Small intestine (tissue), 7 donors: ENCODE results near the gene SERTAD3. TPM values are rescaled to one million over a fixed set of nuclear protein-coding genes. Genes with fewer than 3 reads are reported as not detected.

ENCODE experiments used
- DNase-seq, 2 donors: peaks; one replicate each; pipeline versions ENCODE4 v3.0.0 to v3.0.0-alpha.2; 2013
- FAIRE-seq: peaks from 2 replicates; lab custom pipeline; 2012; peaks lifted over from hg19 to GRCh38; lab: Jason Lieb, UNC
- H3K27ac ChIP-seq, 3 donors: one replicate each; pipeline ENCODE4 v1.5.1; 2013; ENCODE audit warnings: low read length in 2 of 3, mild to moderate bottlenecking in 2 of 3, control low read depth in 1 of 3, inconsistent platforms in 1 of 3, low read depth in 1 of 3, moderate library complexity in 1 of 3
- H3K27me3 ChIP-seq, 3 donors: one replicate each; pipeline ENCODE4 v1.6.1; 2013; ENCODE audit warnings: low read length in 3 of 3, inconsistent platforms in 1 of 3; ENCODE audit not compliant: control insufficient read depth in 3 of 3, insufficient read depth in 3 of 3
- H3K36me3 ChIP-seq, 3 donors: one replicate each; pipeline ENCODE4 v1.6.1; 2013; ENCODE audit warnings: low read length in 3 of 3, inconsistent platforms in 1 of 3, low read depth in 1 of 3, mild to moderate bottlenecking in 1 of 3, moderate library complexity in 1 of 3; ENCODE audit not compliant: control insufficient read depth in 3 of 3, insufficient read depth in 2 of 3
- H3K4me1 ChIP-seq, 3 donors: one replicate each; pipeline ENCODE4 v1.6.1; 2013; ENCODE audit warnings: low read length in 2 of 3, inconsistent platforms in 1 of 3, low read depth in 1 of 3, mild to moderate bottlenecking in 1 of 3, moderate library complexity in 1 of 3; ENCODE audit not compliant: control insufficient read depth in 3 of 3, insufficient read depth in 2 of 3
- H3K4me3 ChIP-seq, 3 donors: one replicate each; pipeline ENCODE4 v1.5.1; 2013; ENCODE audit warnings: low read length in 3 of 3, control low read depth in 1 of 3, inconsistent platforms in 1 of 3, low read depth in 1 of 3, mild to moderate bottlenecking in 1 of 3, moderate library complexity in 1 of 3
- H3K9me3 ChIP-seq, 2 donors: one replicate each; pipeline ENCODE4 v1.6.1; 2013; ENCODE audit warnings: low read depth in 1 of 2, low read length in 1 of 2; ENCODE audit not compliant: control insufficient read depth in 2 of 2, insufficient read depth in 1 of 2
- WGBS, 3 donors: extraction: QIAGEN DNeasy Blood & Tissue Kit; methylation state at CpG; one replicate each; pipeline ENCODE4 v1.1.7; 2013; 5-methylcytosine and 5-hydroxymethylcytosine counted together
- polyA plus RNA-seq, 4 donors: library from polyadenylated mRNA; stranded (reverse) in 3 of 4; unstranded in 1 of 4; fragments of 200-250 nt in 3 of 4; fragments of 120-200 nt in 1 of 4; gene quantifications; one replicate each; pipeline versions ENCODE4 v1.2.1 to v1.2.3, GENCODE V29; 2013
- donor health status: healthy with polysubstance abuse.
- donor health status: control.
- donor health status: control.
- donor health status: Bipolar disorder and iron deficiency.
- donor health status: healthy.

SERTAD3 gene
- polyA plus RNA-seq, 4 donors: 21.3 to 31.3 (median 28.0) TPM

DNA sequence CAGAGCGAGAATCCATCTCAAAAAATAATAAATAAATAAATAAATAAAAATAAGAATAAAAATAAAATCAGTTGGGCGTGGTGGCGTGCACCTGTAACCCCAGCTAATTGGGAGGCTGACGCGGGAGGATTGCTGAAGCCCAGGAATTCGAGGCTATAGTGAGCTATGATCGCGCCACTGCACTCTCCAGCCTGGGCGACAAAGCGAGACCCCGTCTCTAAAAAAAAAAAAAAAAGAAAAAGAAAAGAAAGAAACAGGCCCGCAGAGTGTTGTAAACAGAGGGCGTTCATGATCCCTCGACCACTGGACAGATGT, 23.7 kb downstream of the SERTAD3 start:
- Histone ChIP-seq H3K4me3 (peak overlapping the region; percentile 64 to 68 (median 66)), H3K27ac (peak overlapping the region in 2 of 3 donors; percentile 98 to 100), H3K9me3 (no peaks in the 10 kb centered on the region), H3K4me1 (peaks cover 0 to 31% (median 0%) of the 10 kb centered on the region in 3 donors), H3K36me3 (peaks cover 0 to 18% (median 4%) of the 10 kb centered on the region in 3 donors), H3K27me3 (no peaks in the 10 kb centered on the region)
- DNase-seq (no peak), FAIRE-seq (no peak)
- WGBS, 3 donors: 45 to 52% (median 46%) methylated on average over 14 of the region's 14 CpGs

DNA sequence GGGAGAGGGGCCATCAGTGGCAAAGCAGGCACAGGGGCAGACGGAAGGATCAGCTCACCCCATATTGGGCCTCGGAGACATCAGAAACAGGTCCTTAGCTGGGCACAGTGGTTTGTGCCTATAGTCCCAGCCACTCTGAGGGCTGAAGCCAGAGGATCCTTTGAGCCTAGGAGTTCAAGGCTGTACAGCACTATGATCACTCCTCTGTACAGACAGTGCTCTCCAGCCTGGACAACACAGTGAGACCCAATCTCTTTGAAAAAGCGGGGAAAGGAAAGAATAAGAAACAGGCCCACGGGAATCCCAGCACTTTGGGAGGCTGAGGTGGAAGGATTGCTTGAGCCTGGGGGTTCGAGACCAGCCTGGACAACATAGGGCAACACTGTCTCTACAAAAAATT, 24.4 kb downstream of the SERTAD3 start:
- H3K27me3 ChIP-seq: no peaks in the 10 kb centered on the region
- peaks cover 0 to 18% (median 4%) of the 10 kb centered on the region in 3 donors for H3K36me3 ChIP-seq
- WGBS, 3 donors: 82 to 89% (median 85%) methylated on average over 5 of the region's 5 CpGs
- FAIRE-seq (no peak), DNase-seq (no peak)
- peaks cover 0 to 34% (median 0%) of the 10 kb centered on the region in 3 donors for H3K4me1 ChIP-seq
- H3K9me3 ChIP-seq: no peaks in the 10 kb centered on the region
- no peak overlapping the region for H3K4me3 ChIP-seq
- no peak overlapping the region for H3K27ac ChIP-seq

DNA sequence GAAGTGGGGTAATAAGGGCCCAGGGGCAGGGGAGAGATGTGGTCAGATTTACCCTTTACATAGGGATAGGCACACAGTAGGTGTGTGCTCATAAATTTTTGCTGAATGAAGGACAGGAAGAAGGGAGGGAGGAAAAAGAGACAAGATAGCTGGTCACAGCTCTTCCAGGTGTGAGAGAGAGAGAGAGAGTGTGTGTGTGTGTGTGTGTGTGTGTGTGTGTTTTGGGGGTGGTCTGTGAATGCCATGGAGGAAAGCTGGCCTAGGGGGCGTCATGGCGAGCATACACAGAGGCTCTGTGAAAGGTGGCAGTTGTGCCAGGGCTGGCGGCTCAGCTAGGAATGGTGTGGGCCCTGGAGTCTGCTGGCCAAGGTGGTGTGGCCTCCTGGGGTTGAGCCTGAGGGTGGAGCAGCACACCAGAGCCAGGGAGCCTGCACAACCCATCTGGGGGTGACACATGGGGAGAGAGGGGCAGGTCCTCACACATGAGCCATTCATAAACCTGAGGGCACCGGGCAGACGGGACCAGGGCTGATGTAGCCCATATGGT, 25.0 kb downstream of the SERTAD3 start:
- FAIRE-seq: no peak
- WGBS, 3 donors: 79 to 82% (median 80%) methylated on average over 5 of the region's 5 CpGs

DNA sequence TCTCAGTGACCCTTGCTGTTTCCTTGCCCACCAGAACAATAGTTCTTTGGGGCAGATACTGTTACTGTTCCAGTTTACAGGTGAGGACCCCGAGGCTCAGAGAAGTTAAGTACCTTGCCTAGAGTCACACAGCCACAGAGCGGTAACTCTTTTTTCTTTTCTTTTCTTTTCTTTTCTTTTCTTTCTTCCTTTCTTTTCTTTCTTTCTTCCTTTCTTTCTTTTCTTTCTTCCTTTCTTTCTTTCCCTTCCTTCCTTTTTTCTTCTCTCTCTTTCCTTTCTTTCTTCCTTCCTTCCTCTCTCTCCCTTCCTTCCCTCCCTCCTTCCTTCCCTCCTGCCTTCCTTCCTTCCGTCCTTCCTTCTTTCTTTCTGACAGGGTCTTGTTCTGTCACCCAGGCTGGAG, 26.1 kb downstream of the SERTAD3 start:
- DNase-seq (no peak), FAIRE-seq (no peak)
- Histone ChIP-seq H3K4me1 (peaks cover 0 to 34% (median 0%) of the 10 kb centered on the region in 3 donors), H3K36me3 (peaks cover 0 to 11% (median 4%) of the 10 kb centered on the region in 3 donors), H3K27me3 (peaks cover 0 to 4% (median 0%) of the 10 kb centered on the region in 3 donors), H3K27ac (peak overlapping the region in 2 of 3 donors; percentile 78 to 83), H3K9me3 (no peaks in the 10 kb centered on the region), H3K4me3 (no peak overlapping the region)
- WGBS, 3 donors: 90 to 91% (median 90%) methylated on average over 3 of the region's 3 CpGs

More for the DNA sequence above, 25.0 kb downstream of the SERTAD3 start:
- H3K4me3 ChIP-seq: no peak overlapping the region
- DNase-seq: no peak
- peaks cover 0 to 18% (median 4%) of the 10 kb centered on the region in 3 donors for H3K36me3 ChIP-seq
- peaks cover 0 to 34% (median 0%) of the 10 kb centered on the region in 3 donors for H3K4me1 ChIP-seq
- H3K27ac ChIP-seq: no peak overlapping the region
- no peaks in the 10 kb centered on the region for H3K27me3 ChIP-seq
- H3K9me3 ChIP-seq: no peaks in the 10 kb centered on the region

DNA sequence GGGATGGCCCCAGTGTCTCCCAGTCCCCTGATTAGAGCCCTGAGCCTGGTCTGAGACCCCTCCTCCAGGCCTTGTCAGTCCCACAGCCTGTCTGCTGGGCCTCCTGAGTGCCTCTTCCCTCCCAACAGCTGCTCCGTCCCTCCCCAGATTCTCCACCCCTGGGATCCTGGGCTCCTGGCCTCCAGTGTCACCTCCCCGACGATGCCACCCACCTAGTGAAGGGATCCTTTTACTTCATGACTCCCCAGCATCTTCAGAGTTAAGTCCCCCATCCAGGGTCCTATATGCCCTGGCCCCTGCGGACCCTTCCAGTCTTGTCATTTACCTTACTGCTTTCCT, 26.5 kb downstream of the SERTAD3 start:
- 76 to 82% (median 76%) methylated on average over 4 of the region's 4 CpGs for WGBS, 3 donors
- Histone ChIP-seq H3K9me3 (no peaks in the 10 kb centered on the region), H3K27ac (peak overlapping the region in 2 of 3 donors; percentile 78 to 83), H3K4me1 (peaks cover 0 to 34% (median 0%) of the 10 kb centered on the region in 3 donors), H3K27me3 (peaks cover 0 to 4% (median 0%) of the 10 kb centered on the region in 3 donors), H3K4me3 (no peak overlapping the region), H3K36me3 (peaks cover 0 to 7% (median 3%) of the 10 kb centered on the region in 3 donors)
- no peak for DNase-seq
- no peak for FAIRE-seq

DNA sequence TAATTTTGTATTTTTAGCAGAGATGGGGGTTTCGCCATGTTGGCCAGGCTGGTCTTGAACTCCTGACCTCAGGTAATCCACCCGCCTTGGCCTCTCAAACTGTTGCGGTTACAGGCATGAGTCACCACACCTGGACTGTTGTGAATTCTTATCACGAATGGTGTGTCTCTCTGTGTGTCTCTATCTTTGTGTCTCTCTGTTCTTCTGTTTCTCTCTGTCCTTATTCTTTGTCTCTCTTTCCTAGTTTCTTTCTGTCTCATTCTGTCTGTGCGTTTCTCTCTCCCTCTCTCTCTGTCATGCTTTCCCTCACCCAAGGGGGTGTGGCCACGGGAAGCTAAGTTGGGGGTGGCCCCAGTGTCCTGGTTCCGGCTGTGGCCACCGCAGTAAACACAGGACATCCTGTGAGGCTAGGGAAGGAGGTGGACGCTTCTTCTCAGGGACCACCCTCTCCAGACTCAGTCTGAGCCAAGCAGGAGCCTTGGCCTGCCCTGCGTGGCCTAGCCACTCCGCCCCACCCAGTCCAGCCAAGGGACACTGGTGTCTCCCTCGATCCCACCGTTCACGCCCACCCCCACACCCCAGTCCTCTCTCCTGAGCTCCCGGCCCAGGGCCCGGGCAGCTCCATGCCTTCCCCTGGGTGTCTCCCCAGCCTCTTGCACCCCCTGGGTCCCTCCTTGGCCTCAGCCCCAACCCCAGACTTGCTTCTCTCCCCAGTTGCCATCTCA, 27.1 kb downstream of the SERTAD3 start:
- H3K27ac ChIP-seq: peak overlapping the region in 2 of 3 donors; percentile 78 to 83
- peak in 1 of 2 donors; percentile 50 for DNase-seq
- H3K4me1 ChIP-seq: peaks cover 0 to 33% (median 0%) of the 10 kb centered on the region in 3 donors
- peaks cover 0 to 4% (median 0%) of the 10 kb centered on the region in 3 donors for H3K27me3 ChIP-seq
- H3K36me3 ChIP-seq: peaks cover 0 to 3% (median 0%) of the 10 kb centered on the region in 3 donors
- FAIRE-seq: no peak
- no peak overlapping the region for H3K4me3 ChIP-seq
- H3K9me3 ChIP-seq: no peaks in the 10 kb centered on the region
- WGBS, 3 donors: 40 to 54% (median 43%) methylated on average over 16 of the region's 16 CpGs

DNA sequence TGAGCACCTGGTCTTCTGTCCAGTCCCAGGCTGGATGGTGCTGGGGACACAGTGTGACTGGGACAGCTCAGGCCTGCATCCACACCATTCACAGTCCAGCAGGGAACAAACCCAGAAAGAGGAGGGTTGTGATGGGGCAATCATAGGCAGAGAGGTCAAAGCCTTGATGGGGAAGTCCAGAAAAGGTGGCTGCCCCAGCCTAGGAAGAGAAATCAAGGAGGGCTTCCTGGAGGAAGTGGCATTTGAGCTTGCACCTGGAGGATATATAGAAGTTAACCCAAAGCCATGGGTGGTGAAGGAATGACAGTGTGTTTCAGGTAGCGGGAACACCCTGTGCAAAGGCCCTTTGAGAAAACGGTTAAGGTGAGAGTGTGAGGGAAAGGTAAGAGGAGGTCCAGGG, 28.4 kb downstream of the SERTAD3 start:
- WGBS, 3 donors: 65 to 82% (median 71%) methylated on average over 2 of the region's 2 CpGs
- Histone ChIP-seq H3K9me3 (no peaks in the 10 kb centered on the region), H3K36me3 (no peaks in the 10 kb centered on the region), H3K27ac (no peak overlapping the region), H3K4me1 (peaks cover 0 to 30% (median 0%) of the 10 kb centered on the region in 3 donors), H3K27me3 (peaks cover 0 to 4% (median 0%) of the 10 kb centered on the region in 3 donors), H3K4me3 (no peak overlapping the region)
- DNase-seq: no peak
- no peak for FAIRE-seq

DNA sequence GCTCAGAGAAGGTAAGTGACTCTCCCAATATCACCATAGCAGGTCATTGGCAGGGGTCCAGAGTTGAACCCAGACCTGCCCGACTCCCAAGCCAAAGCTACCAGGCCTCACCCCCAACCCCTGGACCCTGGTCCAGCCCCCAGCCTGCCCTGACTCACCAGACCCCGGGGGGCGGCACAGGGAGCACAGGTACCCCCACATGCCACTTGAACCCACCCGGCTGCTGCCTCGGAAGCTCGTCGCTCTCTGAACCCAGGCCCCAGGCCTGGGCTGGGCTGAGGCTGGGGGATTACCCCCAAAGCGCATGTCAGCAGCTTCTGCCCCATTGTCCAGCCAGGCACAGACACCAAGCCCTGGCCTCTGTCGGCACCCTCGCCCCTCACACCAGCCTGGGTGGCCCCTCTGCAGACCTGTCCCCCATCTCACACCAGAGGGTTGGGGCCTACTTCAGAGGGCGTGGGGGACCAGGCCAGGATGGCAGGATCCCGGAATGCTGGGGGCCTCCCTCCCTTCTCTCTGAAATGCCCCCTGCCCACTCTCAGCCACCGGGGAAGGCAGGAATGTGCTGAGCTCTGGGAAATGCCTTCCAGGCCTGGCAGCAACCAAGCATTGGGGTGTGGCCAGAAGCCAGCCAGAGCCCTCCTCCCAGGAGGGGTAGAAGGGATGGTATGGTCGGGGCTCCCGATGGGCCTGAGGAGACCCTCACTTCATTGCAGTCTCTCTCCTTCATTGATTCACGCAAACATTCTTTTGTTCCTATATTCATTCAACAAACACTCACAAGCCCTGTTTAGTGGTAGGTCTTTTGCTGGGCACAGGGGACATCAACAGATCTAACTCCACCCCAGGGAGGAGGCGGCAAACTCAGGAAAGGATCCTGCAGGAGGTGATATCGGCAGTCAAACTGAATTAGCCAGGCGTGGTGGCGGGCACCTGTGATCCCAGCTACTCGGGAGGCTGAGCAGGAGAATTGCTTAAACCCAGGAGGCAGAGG, 29.3 kb downstream of the SERTAD3 start:
- 84 to 90% (median 86%) methylated on average over 19 to 21 of the region's 21 CpGs for WGBS, 3 donors
- no peak overlapping the region for H3K27ac ChIP-seq
- H3K4me3 ChIP-seq: no peak overlapping the region
- no peaks in the 10 kb centered on the region for H3K36me3 ChIP-seq
- DNase-seq: no peak
- peaks cover 0 to 27% (median 0%) of the 10 kb centered on the region in 3 donors for H3K4me1 ChIP-seq
- FAIRE-seq: no peak
- H3K27me3 ChIP-seq: peaks cover 0 to 4% (median 0%) of the 10 kb centered on the region in 3 donors
- H3K9me3 ChIP-seq: no peaks in the 10 kb centered on the region
